Karpas-422 (cell line): ENCODE measurements around the gene DYNC1I1. TPM values are rescaled to one million over a fixed set of nuclear protein-coding genes. Genes with fewer than 3 reads are reported as not detected.

Source experiments
- DNase-seq: peaks from one replicate; pipeline ENCODE4 v3.0.0-alpha.2; 2015
- H2AFZ ChIP-seq: fragments of 200-600 bp; sonication (generic); 2 replicates; pipeline ENCODE4 v1.6.1; 2014; ENCODE audit warnings: antibody characterized with exemption, low read length, mixed read lengths
- H3K27ac ChIP-seq: fragments of 200-600 bp; sonication (generic); 2 replicates; pipeline ENCODE4 v1.5.1; 2014; ENCODE audit warnings: mild to moderate bottlenecking, low read length, moderate library complexity
- H3K27me3 ChIP-seq: fragments of 200-600 bp; sonication (generic); 2 replicates; pipeline ENCODE4 v1.6.1; 2014; ENCODE audit warnings: low read length, mixed read lengths
- H3K36me3 ChIP-seq: fragments of 200-600 bp; sonication (generic); 2 replicates; pipeline ENCODE4 v1.6.1; 2014; ENCODE audit warnings: low read length, mixed read lengths; ENCODE audit not compliant: insufficient read depth
- H3K4me1 ChIP-seq: fragments of 200-600 bp; sonication (generic); 2 replicates; pipeline ENCODE4 v1.6.1; 2014; ENCODE audit warnings: mild to moderate bottlenecking, low read length, mixed read lengths
- H3K4me2 ChIP-seq: fragments of 200-600 bp; sonication (generic); 2 replicates; pipeline ENCODE4 v1.6.1; 2014; ENCODE audit warnings: low read length, low read depth, mild to moderate bottlenecking; ENCODE audit not compliant: poor library complexity, severe bottlenecking
- H3K4me3 ChIP-seq: fragments of 200-600 bp; sonication (generic); 2 replicates; pipeline ENCODE4 v1.5.1; 2014; ENCODE audit warnings: mild to moderate bottlenecking, antibody characterized with exemption, low read length, mixed read lengths
- H3K79me2 ChIP-seq: fragments of 200-600 bp; sonication (generic); 2 replicates; pipeline ENCODE4 v1.6.1; 2014; ENCODE audit warnings: mild to moderate bottlenecking, low read length, mixed read lengths
- H3K9ac ChIP-seq: fragments of 200-600 bp; sonication (generic); 2 replicates; pipeline ENCODE4 v1.6.0; 2014; ENCODE audit warnings: low read length
- H3K9me2 ChIP-seq: fragments of 200-600 bp; sonication (generic), shearing (Covaris generic); replicated peaks from 2 replicates; pipeline ENCODE4 v1.6.0; 2014; ENCODE audit warnings: mild to moderate bottlenecking, low read length, moderate library complexity; ENCODE audit not compliant: insufficient read depth
- H3K9me3 ChIP-seq: fragments of 300-700, 200-600 bp; sonication (generic); 2 replicates; pipeline ENCODE4 v1.6.1; 2014; ENCODE audit warnings: low read length, mixed read lengths
- H4K20me1 ChIP-seq: fragments of 200-600 bp; sonication (generic); 2 replicates; pipeline ENCODE4 v1.6.1; 2014; ENCODE audit warnings: mild to moderate bottlenecking, antibody characterized with exemption, low read length, low read depth; ENCODE audit not compliant: insufficient read depth
- total RNA-seq: library from RNA; depleted of rRNA; stranded (reverse); fragments of >200 nt; shearing (Covaris generic); gene quantifications from 2 replicates; pipeline ENCODE4 v1.2.3, GENCODE V29; 2014; ENCODE audit warnings: low replicate concordance; rRNA removed

DYNC1I1 gene
- total RNA-seq: 0.40 TPM in 1 of 2 replicates, not detected in the other

DNA sequence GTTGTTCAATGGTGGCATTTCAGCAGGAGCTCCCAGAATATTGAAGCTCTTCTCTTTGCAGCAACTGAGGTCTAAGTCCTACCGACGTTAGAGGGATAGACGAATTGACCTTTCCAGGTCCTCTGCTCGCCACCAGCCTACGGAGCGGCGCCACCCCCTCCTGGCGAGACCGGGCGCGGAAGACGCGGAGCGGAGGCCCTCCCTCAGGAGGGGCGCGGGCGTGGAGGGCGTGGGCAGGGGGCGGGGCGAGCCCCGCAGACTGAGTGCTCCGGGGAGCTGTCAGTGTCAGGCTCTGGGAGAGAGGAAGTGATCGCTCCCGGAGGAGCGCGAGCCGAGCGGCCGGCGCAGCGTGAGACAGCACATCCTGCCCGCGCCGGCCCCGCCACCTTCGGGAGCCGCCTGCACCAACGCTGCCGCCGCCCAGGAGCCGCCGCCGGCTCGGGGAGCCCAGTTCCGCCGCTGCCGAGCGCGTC, at the start of gene DYNC1I1:
DYNC1I1 (plus strand) TSS at position 257 of the 473 bp plus-strand sequence. CDS start 32,176 bp downstream, outside the sequence.
- Histone ChIP-seq H3K27ac (no peak within 1 kb of the TSS), H4K20me1 (no peaks in the 10 kb centered on the region), H3K9ac (no peak within 1 kb of the TSS), H3K36me3 (no peaks in the 10 kb centered on the region), H2AFZ (no peak within 1 kb of the TSS), H3K9me2 (no peaks in the 10 kb centered on the region), H3K9me3 (no peaks in the 10 kb centered on the region), H3K4me3 (no peak within 1 kb of the TSS), H3K27me3 (no peaks in the 10 kb centered on the region), H3K79me2 (no peaks in the 10 kb centered on the region), H3K4me2 (no peak within 1 kb of the TSS), H3K4me1 (no peaks in the 10 kb centered on the region)
- no peak for DNase-seq

DNA sequence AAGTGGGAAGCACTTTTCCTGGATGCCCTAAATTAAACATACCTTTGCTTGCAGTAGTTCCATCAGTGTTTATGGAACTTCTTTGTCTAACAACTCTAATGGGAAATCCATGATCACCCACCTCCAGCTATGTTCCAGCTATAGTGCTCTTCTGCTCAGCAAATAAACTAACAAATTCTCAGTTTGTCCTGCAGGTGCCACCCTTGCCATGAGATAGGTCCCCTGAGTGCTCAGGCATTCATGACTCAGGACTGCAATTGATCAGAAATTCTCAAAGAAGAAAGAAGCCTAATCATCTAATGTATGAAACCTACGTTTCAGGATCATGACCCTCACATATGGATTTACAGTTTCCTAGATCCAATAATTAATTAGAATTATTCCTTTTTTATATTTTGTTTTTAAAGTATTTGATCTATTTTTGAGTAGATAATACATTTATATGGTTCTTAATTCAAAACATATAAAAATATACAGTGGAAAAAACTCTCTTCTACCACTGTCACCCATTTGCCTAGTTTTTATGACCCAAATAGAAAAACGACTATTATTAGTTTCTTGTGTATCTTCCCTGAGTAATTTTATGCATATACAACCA, 48.7 kb upstream of the DYNC1I1 start:
- Histone ChIP-seq H4K20me1 (no peaks in the 10 kb centered on the region), H3K9me3 (no peaks in the 10 kb centered on the region), H3K4me2 (no peak overlapping the region), H3K79me2 (no peaks in the 10 kb centered on the region), H3K4me3 (no peak overlapping the region), H3K27ac (no peak overlapping the region), H3K36me3 (no peaks in the 10 kb centered on the region), H3K4me1 (no peaks in the 10 kb centered on the region), H3K9ac (no peak overlapping the region), H3K27me3 (no peaks in the 10 kb centered on the region), H3K9me2 (no peaks in the 10 kb centered on the region), H2AFZ (no peak overlapping the region)
- peak; percentile 69 for DNase-seq

DNA sequence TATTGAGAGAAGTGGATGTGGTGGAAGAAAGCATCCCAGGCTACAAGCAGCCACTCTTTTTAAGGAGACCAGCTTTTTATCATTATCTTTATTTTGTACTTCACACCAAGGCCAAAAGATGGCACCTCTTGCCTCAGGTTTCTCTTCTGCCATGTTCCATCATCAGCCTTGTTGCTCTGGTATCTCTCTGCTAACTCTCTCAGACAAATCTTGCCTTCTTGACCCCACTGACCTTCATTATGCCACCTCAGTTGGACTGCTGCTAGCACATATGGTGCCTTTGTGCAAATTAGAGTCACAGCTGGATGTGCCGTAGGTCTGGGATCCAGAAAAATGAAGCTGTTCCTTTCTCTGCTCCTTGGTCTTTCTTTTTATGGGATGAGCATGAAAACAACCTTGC, 47.1 kb upstream of the DYNC1I1 start:
- Histone ChIP-seq H2AFZ (no peak overlapping the region), H3K9me2 (no peaks in the 10 kb centered on the region), H3K27me3 (no peaks in the 10 kb centered on the region), H3K36me3 (no peaks in the 10 kb centered on the region), H3K4me1 (no peaks in the 10 kb centered on the region), H3K9ac (no peak overlapping the region), H3K9me3 (no peaks in the 10 kb centered on the region), H3K79me2 (no peaks in the 10 kb centered on the region), H3K4me3 (no peak overlapping the region), H4K20me1 (no peaks in the 10 kb centered on the region), H3K4me2 (no peak overlapping the region), H3K27ac (no peak overlapping the region)
- peak; percentile 41 for DNase-seq

DNA sequence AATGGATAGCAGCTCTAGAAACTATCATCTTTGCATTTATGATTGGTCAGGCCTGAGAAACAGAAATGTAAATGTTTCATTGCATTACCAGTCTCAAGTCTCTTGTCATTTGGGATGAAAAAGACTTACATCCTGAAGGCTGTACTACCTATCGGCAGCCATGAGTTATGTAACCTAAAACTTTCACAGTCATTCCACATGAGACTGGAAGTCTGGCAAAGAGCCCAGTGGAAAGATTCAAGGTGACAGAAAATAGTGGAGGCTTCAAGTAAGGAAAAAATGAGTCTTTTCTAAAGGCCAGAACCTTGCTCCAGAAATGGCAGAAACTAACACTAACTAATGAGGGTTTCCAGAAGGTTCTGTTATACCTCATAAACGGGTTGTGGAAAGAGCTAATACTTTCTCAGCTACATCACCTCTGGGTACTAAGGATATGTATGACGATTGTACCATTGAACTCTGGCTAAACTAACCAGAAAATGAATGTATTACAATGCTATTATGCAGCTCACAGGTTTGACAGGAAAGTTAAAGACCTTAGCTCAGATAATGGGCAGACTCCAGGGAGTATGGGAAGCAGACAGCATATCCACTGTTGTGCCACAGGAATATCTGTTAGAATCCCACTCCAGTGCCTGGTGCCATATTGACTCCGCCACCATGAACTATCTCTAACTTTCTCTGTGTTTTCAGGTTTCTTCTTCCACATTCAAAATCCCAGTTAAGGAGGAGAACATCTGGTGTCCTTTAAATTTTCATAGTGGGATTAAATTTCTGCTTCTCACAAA, 41.7 kb upstream of the DYNC1I1 start:
- Histone ChIP-seq H3K79me2 (no peaks in the 10 kb centered on the region), H3K9me3 (no peaks in the 10 kb centered on the region), H2AFZ (no peak overlapping the region), H3K9ac (no peak overlapping the region), H3K9me2 (no peaks in the 10 kb centered on the region), H3K27me3 (no peaks in the 10 kb centered on the region), H4K20me1 (no peaks in the 10 kb centered on the region), H3K4me3 (no peak overlapping the region), H3K27ac (no peak overlapping the region), H3K4me1 (no peaks in the 10 kb centered on the region), H3K36me3 (no peaks in the 10 kb centered on the region), H3K4me2 (no peak overlapping the region)
- no peak for DNase-seq

DNA sequence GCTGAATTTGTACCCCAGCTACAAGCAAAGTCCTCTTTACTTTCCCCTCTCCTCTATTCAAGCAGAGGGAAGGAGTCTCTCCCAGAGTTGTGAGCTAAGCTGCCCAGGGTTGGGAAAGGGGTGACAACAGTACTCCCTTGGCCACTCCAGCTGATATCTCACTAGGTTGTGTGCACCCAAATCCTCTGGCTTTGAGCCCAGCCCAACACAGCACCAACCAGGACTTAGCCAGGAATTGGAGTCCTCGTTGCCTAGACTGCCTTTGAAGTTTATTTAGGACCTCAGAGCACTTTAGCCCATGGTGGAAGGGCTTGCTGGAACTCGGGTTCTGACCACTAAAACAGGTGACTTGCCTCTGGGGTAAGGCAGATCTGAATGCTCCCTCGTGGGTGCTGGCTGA, 35.7 kb upstream of the DYNC1I1 start:
- no peak overlapping the region for H3K4me3 ChIP-seq
- H3K9me2 ChIP-seq: no peaks in the 10 kb centered on the region
- no peaks in the 10 kb centered on the region for H3K36me3 ChIP-seq
- no peaks in the 10 kb centered on the region for H3K79me2 ChIP-seq
- no peaks in the 10 kb centered on the region for H3K9me3 ChIP-seq
- H3K27ac ChIP-seq: no peak overlapping the region
- no peak for DNase-seq
- no peaks in the 10 kb centered on the region for H3K4me1 ChIP-seq
- H3K4me2 ChIP-seq: no peak overlapping the region
- no peak overlapping the region for H3K9ac ChIP-seq
- no peaks in the 10 kb centered on the region for H4K20me1 ChIP-seq
- H2AFZ ChIP-seq: no peak overlapping the region
- H3K27me3 ChIP-seq: no peaks in the 10 kb centered on the region

DNA sequence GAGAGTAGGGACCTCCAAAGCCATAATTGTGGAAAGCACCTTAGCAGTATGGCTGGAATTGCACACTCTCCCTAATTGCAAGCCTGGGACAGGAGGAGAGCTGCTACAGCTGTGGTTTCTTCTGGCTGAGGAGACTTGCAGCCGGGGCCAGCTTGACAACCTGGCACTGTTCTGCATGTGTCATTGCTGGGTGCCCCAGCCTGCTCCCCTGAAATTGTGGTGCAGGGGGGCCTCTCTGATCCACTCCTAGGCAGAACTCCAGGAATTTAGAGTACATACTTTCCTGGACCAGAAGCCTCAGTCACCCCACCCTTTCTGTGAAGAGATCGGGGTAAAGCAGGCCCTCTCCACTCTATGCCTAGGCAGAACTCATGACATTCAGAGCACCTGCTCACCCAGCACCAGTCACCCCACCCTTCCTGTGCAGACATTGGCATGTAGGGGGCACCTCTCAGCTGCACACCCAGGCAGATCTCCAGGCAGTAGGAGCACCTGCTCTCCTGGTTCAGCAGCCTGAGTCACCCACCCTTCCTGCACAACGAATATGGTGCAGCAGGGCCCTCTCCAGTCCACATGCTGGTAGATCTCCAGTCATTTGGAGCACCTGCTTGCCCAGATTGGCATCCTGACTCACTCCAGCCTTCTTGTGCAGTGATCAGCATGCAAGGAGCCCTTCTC, 34.4 kb upstream of the DYNC1I1 start:
- no peak overlapping the region for H3K4me2 ChIP-seq
- no peaks in the 10 kb centered on the region for H3K79me2 ChIP-seq
- DNase-seq: no peak
- H3K4me3 ChIP-seq: no peak overlapping the region
- H3K9me3 ChIP-seq: no peaks in the 10 kb centered on the region
- H3K27me3 ChIP-seq: no peaks in the 10 kb centered on the region
- no peaks in the 10 kb centered on the region for H3K9me2 ChIP-seq
- H3K36me3 ChIP-seq: no peaks in the 10 kb centered on the region
- no peak overlapping the region for H3K27ac ChIP-seq
- no peaks in the 10 kb centered on the region for H3K4me1 ChIP-seq
- no peak overlapping the region for H3K9ac ChIP-seq
- no peaks in the 10 kb centered on the region for H4K20me1 ChIP-seq
- H2AFZ ChIP-seq: no peak overlapping the region

DNA sequence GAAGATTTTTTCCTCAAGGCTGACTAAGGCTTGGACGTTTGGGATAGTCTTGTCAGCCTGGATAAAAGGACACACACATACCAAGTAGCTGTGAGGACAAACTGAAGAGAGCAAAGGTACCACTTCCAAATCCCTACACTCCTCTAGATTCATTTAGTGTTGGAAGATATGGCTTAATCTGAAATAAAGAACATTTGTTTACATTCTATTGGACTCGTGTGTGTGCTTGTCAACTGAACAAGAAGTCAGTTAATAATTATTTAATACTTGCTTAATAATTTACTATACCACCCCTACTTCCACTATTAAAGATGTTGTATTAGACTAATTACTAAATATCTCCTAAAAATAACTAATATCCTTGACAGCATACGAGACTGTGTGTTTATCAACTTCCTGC, 23.3 kb upstream of the DYNC1I1 start:
- Histone ChIP-seq H3K4me3 (no peak overlapping the region), H3K4me1 (no peaks in the 10 kb centered on the region), H3K36me3 (no peaks in the 10 kb centered on the region), H3K79me2 (no peaks in the 10 kb centered on the region), H3K27me3 (no peaks in the 10 kb centered on the region), H3K9ac (no peak overlapping the region), H3K4me2 (no peak overlapping the region), H3K9me2 (no peaks in the 10 kb centered on the region), H3K27ac (no peak overlapping the region), H2AFZ (no peak overlapping the region), H3K9me3 (no peaks in the 10 kb centered on the region), H4K20me1 (no peaks in the 10 kb centered on the region)
- DNase-seq: no peak

DNA sequence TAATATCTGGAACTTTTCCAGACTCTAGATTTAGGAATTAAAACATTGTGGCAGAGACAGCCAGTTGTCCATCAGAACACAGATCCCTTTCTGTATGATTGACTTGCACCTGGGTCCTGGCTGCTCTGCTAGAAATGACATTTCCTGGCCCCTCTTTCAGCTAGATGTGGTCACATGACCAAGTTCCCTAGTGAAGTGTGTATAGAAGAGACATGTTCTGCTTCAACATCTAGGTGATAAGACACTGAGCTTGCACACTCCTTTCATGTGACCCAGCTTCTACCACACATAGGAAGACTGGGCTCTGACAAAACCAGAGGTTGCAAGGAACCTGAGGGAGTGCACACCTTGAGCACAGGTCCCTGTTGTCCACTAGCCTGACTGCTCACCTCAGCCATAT, 22.8 kb upstream of the DYNC1I1 start:
- Histone ChIP-seq H3K4me2 (no peak overlapping the region), H3K27ac (no peak overlapping the region), H3K4me1 (no peaks in the 10 kb centered on the region), H3K9me2 (no peaks in the 10 kb centered on the region), H3K4me3 (no peak overlapping the region), H2AFZ (no peak overlapping the region), H3K36me3 (no peaks in the 10 kb centered on the region), H3K9me3 (no peaks in the 10 kb centered on the region), H3K27me3 (no peaks in the 10 kb centered on the region), H3K9ac (no peak overlapping the region), H4K20me1 (no peaks in the 10 kb centered on the region), H3K79me2 (no peaks in the 10 kb centered on the region)
- no peak for DNase-seq
